Lung (tissue), 12 donors: ENCODE data around the gene IL1B. TPM values are rescaled to one million over a fixed set of nuclear protein-coding genes. Genes with fewer than 3 reads are reported as not detected.

Experiments
- ATAC-seq: fragments of 200-7000 bp; cut with Tn5 transposase; one replicate; pipeline ENCODE4 v1.9.1; 2020; ENCODE audit warnings: moderate number of reproducible peaks; ENCODE audit not compliant: insufficient read depth, low FRiP score
- DNase-seq, 3 donors: peaks; one replicate each; pipeline ENCODE4 v3.0.0-alpha.2; 2013 to 2017
- H3K27ac ChIP-seq, 2 donors: one replicate each; pipeline ENCODE4 v1.5.1; 2013; ENCODE audit warnings: mild to moderate bottlenecking in 2 of 2, moderate library complexity in 2 of 2, control low read depth in 1 of 2, inconsistent platforms in 1 of 2, low read depth in 1 of 2, low read length in 1 of 2
- H3K27me3 ChIP-seq, 3 donors: one replicate each; pipeline ENCODE4 v1.5.1; 2013; ENCODE audit warnings: low read length in 2 of 3; ENCODE audit not compliant: control insufficient read depth in 3 of 3, insufficient read depth in 3 of 3
- H3K36me3 ChIP-seq, 4 donors: one replicate each; pipeline ENCODE4 v1.5.1; 2013; ENCODE audit warnings: low read length in 4 of 4, mild to moderate bottlenecking in 1 of 4, moderate library complexity in 1 of 4; ENCODE audit not compliant: control insufficient read depth in 4 of 4, insufficient read depth in 4 of 4
- H3K4me1 ChIP-seq, 5 donors: one replicate each; pipeline ENCODE4 v1.5.1; 2013; ENCODE audit warnings: low read length in 5 of 5, mild to moderate bottlenecking in 2 of 5, moderate library complexity in 1 of 5; ENCODE audit not compliant: control insufficient read depth in 5 of 5, insufficient read depth in 5 of 5
- H3K4me3 ChIP-seq: one replicate; pipeline ENCODE4 v1.5.1; 2013; ENCODE audit warnings: mild to moderate bottlenecking, control low read depth, moderate library complexity
- H3K9ac ChIP-seq, 2 donors: one replicate each; pipeline ENCODE4 v1.5.1; 2013; ENCODE audit warnings: low read length in 2 of 2, control low read depth in 1 of 2; ENCODE audit not compliant: insufficient read depth in 1 of 2
- H3K9me3 ChIP-seq, 4 donors: one replicate each; pipeline ENCODE4 v1.5.1; 2013; ENCODE audit warnings: low read length in 3 of 4, mild to moderate bottlenecking in 1 of 4, moderate library complexity in 1 of 4; ENCODE audit not compliant: control insufficient read depth in 4 of 4, insufficient read depth in 3 of 4
- CTCF ChIP-seq: IDR thresholded peaks from 2 replicates; pipeline ENCODE4 v1.5.1; 2012; ENCODE audit warnings: mild to moderate bottlenecking; ENCODE audit errors: control extremely low read depth, extremely low read depth
- WGBS, 2 donors: extraction: QIAGEN DNeasy Blood & Tissue Kit; methylation state at CpG; one replicate each; pipeline ENCODE4 v1.1.7; 2013; 5-methylcytosine and 5-hydroxymethylcytosine counted together
- polyA plus RNA-seq, 2 donors: library from polyadenylated mRNA; stranded (reverse); fragments of 200-250 nt; gene quantifications; one replicate each; pipeline ENCODE4 v1.2.1, GENCODE V29; 2013
- total RNA-seq, 2 donors: library from RNA; depleted of rRNA in 1 of 2; stranded (reverse); fragments of >200 nt in 1 of 2; gene quantifications; one replicate each; pipeline ENCODE4 v1.2.1, GENCODE V29; 2014 to 2021
- donor health status: control.
- donor health status: control.
- donor health status: Bipolar disorder and iron deficiency.
- donor health status: healthy.
- donor health status: DM: yes; HTN: yes; CAD: no.

Gene IL1B
- total and polyA plus RNA-seq, 4 donors: 3.8 to 482 (median 13.2) TPM

DNA sequence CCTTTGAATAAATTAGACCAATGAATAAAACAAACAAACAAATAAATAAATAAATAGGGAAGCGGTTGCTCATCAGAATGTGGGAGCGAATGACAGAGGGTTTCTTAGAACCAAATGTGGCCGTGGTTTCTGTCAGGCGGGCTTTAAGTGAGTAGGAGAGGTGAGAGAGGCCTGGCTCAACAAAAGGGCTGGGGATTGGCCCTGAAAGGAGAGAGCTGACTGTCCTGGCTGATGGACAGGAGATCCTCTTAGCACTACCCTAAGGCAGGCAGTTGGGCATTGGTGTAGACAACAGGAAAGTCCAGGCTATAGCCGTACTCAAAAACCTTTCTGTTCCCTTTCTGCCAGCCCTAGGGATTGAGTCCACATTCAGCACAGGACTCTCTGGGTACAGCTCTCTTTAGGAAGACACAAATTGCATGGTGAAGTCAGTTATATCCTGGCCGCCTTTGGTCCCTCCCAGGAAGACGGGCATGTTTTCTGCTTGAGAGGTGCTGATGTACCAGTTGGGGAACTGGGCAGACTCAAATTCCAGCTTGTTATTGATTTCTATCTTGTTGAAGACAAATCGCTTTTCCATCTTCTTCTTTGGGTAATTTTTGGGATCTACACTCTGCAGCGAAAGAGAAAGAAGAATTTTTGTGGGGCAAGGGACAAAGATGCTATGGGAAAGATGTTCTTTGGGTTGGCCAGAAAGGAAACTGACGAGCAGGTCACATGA is 6.5 kb downstream of the IL1B start:
- Histone ChIP-seq H3K27me3 (no peaks in the 10 kb centered on the region), H3K36me3 (no peaks in the 10 kb centered on the region), H3K9me3 (no peaks in the 10 kb centered on the region), H3K9ac (no peak overlapping the region), H3K4me3 (no peak overlapping the region), H3K4me1 (peaks cover 0 to 6% (median 0%) of the 10 kb centered on the region in 5 donors), H3K27ac (no peak overlapping the region)
- ATAC-seq: no peak
- WGBS, 2 donors: 96% methylated on average over 10 of the region's 10 CpGs
- DNase-seq: no peak
- TF ChIP-seq CTCF: no peak

GRCh38 chr2:112829101-112829960 is 7.2 kb downstream of the IL1B start:
- no peak for ATAC-seq
- TF ChIP-seq CTCF: no peak

GRCh38 chr2:112828251-112828691 is 8.3 kb downstream of the IL1B start:
- DNase-seq (no peak), ATAC-seq (no peak)
- no peaks in the 10 kb centered on the region for H3K36me3 ChIP-seq
- no peak overlapping the region for H3K4me3 ChIP-seq
- H3K4me1 ChIP-seq: peaks cover 0 to 5% (median 0%) of the 10 kb centered on the region in 5 donors
- no peak overlapping the region for H3K9ac ChIP-seq
- no peaks in the 10 kb centered on the region for H3K9me3 ChIP-seq
- H3K27ac ChIP-seq: no peak overlapping the region
- H3K27me3 ChIP-seq: no peaks in the 10 kb centered on the region
- no peak for TF ChIP-seq CTCF
- 87 to 94% methylated on average over 3 of the region's 3 CpGs for WGBS, 2 donors

More at GRCh38 chr2:112829101-112829960, 7.2 kb downstream of the IL1B start:
- H3K9me3 ChIP-seq: no peaks in the 10 kb centered on the region
- DNase-seq: no peak
- no peaks in the 10 kb centered on the region for H3K36me3 ChIP-seq
- no peak overlapping the region for H3K4me3 ChIP-seq
- no peaks in the 10 kb centered on the region for H3K27me3 ChIP-seq
- H3K9ac ChIP-seq: no peak overlapping the region
- no peak overlapping the region for H3K27ac ChIP-seq
- H3K4me1 ChIP-seq: peaks cover 0 to 3% (median 0%) of the 10 kb centered on the region in 5 donors
- WGBS, 2 donors: 86 to 87% methylated on average over 5 of the region's 5 CpGs
